Caco-2 (cell line): Measurements from ENCODE around the gene ORAI2. TPM values are rescaled to one million over a fixed set of nuclear protein-coding genes. Genes with fewer than 3 reads are reported as not detected.

Experiments
- BruUV-seq: library from RNA; stranded (reverse); fragments of 400-500 nt; replicated peaks from 2 replicates; lab custom pipeline; 2021; lab: Mats Ljungman, UMichigan
- CTCF ChIA-PET: fragments of 300-600 bp; sonication (Branson Sonifier 250); formaldehyde crosslinking; loops from one replicate; lab custom pipeline; 2022; ENCODE audit warnings: antibody characterized with exemption; lab: Charles Lee
- POLR2A ChIA-PET: fragments of 300-600 bp; sonication (Branson Sonifier 250); formaldehyde crosslinking; loops from one replicate; lab custom pipeline; 2022; ENCODE audit warnings: antibody characterized with exemption; lab: Charles Lee
- DNase-seq, 2 experiments: peaks; one replicate each; pipeline versions ENCODE4 v3.0.0 to v3.0.0-alpha.2; 2020 to 2022
- H3K27me3 ChIP-seq: replicated peaks from 2 replicates; pipeline ENCODE4 v1.6.0; 2011; ENCODE audit warnings: low read length; ENCODE audit not compliant: control insufficient read depth, insufficient read depth
- H3K36me3 ChIP-seq: 2 replicates; pipeline ENCODE4 v1.5.1; 2011; ENCODE audit warnings: low read length; ENCODE audit not compliant: control insufficient read depth, insufficient read depth
- H3K4me1 ChIP-seq: fragments of 250-450 bp; sonication (Bioruptor Pico); 2 replicates; pipeline ENCODE4 v1.5.1; 2020; ENCODE audit warnings: mild to moderate bottlenecking
- H3K4me3 ChIP-seq: 2 replicates; pipeline ENCODE4 v1.5.1; 2011; ENCODE audit warnings: low read depth, mild to moderate bottlenecking, control low read depth, low read length
- H3K9me3 ChIP-seq: fragments of 250-450 bp; sonication (Bioruptor Pico); 2 replicates; pipeline ENCODE4 v1.5.1; 2020; ENCODE audit warnings: mild to moderate bottlenecking, moderate library complexity
- H3K27ac Mint-ChIP-seq: one replicate; pipeline ENCODE4 v1.8.0; 2022; ENCODE audit warnings: mixed read lengths; ENCODE audit not compliant: unreplicated experiment
- H3K27me3 Mint-ChIP-seq: one replicate; pipeline ENCODE4 v1.8.0; 2022; ENCODE audit warnings: mixed read lengths; ENCODE audit not compliant: insufficient read depth, unreplicated experiment
- H3K36me3 Mint-ChIP-seq: one replicate; pipeline ENCODE4 v1.8.0; 2022; ENCODE audit warnings: mild to moderate bottlenecking, mixed read lengths; ENCODE audit not compliant: insufficient read depth, unreplicated experiment
- H3K4me1 Mint-ChIP-seq: one replicate; pipeline ENCODE4 v1.8.0; 2022; ENCODE audit warnings: low read depth, mixed read lengths; ENCODE audit not compliant: unreplicated experiment
- H3K4me3 Mint-ChIP-seq: one replicate; pipeline ENCODE4 v1.8.0; 2022; ENCODE audit warnings: mild to moderate bottlenecking, moderate library complexity, mixed read lengths; ENCODE audit not compliant: unreplicated experiment
- H3K9me3 Mint-ChIP-seq: one replicate; pipeline ENCODE4 v1.8.0; 2022; ENCODE audit warnings: mixed read lengths; ENCODE audit not compliant: unreplicated experiment
- intact Hi-C: fragments of 100-400 bp; cut with micrococcal nuclease; formaldehyde crosslinking; loops from one replicate; pipeline ENCODE4 v1.10.0; 2022; ENCODE audit not compliant: unreplicated experiment
- total RNA-seq: library from RNA; stranded (reverse); gene quantifications from 2 replicates; pipeline ENCODE4 v1.2.3, GENCODE V29; 2022
- TF ChIP-seq, protein P1 (sequence below), 2 experiments: fragments of 200-600 bp in 1 of 2; IDR thresholded peaks; 1 replicate in 1 of 2; 2 replicates in 1 of 2; pipeline versions ENCODE4 v1.5.1 to v1.8.0; 2011 to 2022; ENCODE audit warnings: antibody characterized with exemption in 1 of 2, control low read depth in 1 of 2, inconsistent platforms in 1 of 2, low read depth in 1 of 2, low read length in 1 of 2, mild to moderate bottlenecking in 1 of 2, moderate library complexity in 1 of 2; ENCODE audit not compliant: insufficient read depth in 1 of 2, severe bottlenecking in 1 of 2, unreplicated experiment in 1 of 2

Gene ORAI2
- total RNA-seq, 1 experiment from 2014 or later: 20.2 TPM

DNA sequence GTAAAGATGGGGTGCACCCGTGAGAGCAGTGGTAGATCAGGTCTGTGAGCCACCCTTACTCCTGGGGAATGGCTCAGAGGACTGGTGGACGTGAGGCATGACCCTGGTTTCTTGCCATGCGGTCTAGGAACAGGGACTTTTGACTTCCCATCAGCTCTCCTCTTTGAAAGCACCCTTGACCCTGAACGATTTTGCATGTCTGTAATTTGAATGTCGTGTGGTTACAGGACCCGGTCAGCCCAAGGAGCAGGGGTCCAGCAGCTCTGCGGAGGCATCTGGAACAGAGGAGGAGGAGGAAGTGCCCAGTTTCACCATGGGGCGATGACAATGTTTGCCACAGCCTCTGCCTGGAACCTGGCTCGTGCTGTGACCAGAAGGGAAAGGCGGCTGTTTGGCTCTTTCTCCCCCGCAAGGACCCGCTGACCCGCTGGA lies 8.6 kb upstream of the ORAI2 start:
- Histone ChIP-seq H3K9me3 (no peaks in the 10 kb centered on the region), H3K4me3 (no peak overlapping the region), H3K36me3 (no peaks in the 10 kb centered on the region; the same call in none of the 2 replicates), H3K4me1 (no peaks in the 10 kb centered on the region), H3K27me3 (no peaks in the 10 kb centered on the region)
- BruUV-seq: no TSS peak
- DNase-seq: no peak
- intact Hi-C loops: no loop called here
- Mint-ChIP-seq H3K36me3 (peaks cover 61% of the 10 kb centered on the region), H3K4me3 (no peak overlapping the region), H3K27ac (no peak overlapping the region), H3K4me1 (peaks cover 7% of the 10 kb centered on the region), H3K27me3 (no peaks in the 10 kb centered on the region), H3K9me3 (no peaks in the 10 kb centered on the region)
- TF ChIP-seq, protein P1, sequence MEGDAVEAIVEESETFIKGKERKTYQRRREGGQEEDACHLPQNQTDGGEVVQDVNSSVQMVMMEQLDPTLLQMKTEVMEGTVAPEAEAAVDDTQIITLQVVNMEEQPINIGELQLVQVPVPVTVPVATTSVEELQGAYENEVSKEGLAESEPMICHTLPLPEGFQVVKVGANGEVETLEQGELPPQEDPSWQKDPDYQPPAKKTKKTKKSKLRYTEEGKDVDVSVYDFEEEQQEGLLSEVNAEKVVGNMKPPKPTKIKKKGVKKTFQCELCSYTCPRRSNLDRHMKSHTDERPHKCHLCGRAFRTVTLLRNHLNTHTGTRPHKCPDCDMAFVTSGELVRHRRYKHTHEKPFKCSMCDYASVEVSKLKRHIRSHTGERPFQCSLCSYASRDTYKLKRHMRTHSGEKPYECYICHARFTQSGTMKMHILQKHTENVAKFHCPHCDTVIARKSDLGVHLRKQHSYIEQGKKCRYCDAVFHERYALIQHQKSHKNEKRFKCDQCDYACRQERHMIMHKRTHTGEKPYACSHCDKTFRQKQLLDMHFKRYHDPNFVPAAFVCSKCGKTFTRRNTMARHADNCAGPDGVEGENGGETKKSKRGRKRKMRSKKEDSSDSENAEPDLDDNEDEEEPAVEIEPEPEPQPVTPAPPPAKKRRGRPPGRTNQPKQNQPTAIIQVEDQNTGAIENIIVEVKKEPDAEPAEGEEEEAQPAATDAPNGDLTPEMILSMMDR (IDR thresholded peaks at IDR 0.05; ENCODE audit: insufficient read depth in 1 of 2, low read depth in 1 of 2, low read length in 1 of 2, severe bottlenecking in 1 of 2, unreplicated experiment in 1 of 2): no peak
- ChIA-PET POLR2A (no interaction called here), CTCF (no interaction called here)

DNA sequence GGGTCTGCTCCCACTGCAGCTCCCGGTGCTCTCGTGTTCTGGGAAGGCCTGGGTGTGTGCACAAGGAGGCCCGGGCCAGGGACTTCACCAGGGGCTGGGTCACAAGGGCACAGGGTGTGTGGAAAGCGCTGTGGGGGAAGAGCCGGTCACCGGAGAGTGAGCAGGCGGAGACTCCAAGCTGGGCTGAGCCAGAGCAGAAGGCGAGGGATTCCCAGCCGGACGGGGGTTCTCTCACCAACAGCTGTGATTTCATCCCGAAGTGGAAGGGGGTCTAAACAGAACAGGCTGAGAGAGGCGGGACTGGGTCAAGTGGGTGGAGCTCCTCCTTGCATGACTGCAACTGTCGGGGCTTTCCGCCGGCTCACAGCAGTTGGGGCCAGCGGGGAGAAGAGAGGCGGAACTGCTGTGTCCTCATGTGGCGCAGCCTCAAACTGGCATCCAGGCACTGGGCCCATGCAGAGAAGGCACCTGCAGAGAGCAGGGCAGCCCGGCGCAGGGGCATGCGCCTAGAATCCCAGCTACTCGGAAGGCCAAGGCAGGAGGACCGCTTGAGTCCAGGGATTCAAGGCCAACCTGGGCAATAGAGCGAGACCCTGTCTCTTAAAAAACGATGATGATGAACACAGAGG lies 7.6 kb upstream of the ORAI2 start:
- DNase-seq: no peak
- Histone ChIP-seq H3K9me3 (no peaks in the 10 kb centered on the region), H3K4me1 (no peaks in the 10 kb centered on the region), H3K27me3 (no peaks in the 10 kb centered on the region), H3K4me3 (no peak overlapping the region), H3K36me3 (no peaks in the 10 kb centered on the region; the same call in none of the 2 replicates)
- ChIA-PET POLR2A (no interaction called here), CTCF (no interaction called here)
- Mint-ChIP-seq H3K27ac (no peak overlapping the region), H3K9me3 (no peaks in the 10 kb centered on the region), H3K27me3 (no peaks in the 10 kb centered on the region), H3K36me3 (peaks cover 51% of the 10 kb centered on the region), H3K4me3 (no peak overlapping the region), H3K4me1 (peaks cover 8% of the 10 kb centered on the region)
- TSS peak; percentile 74 for BruUV-seq
- intact Hi-C loops: no loop called here
- TF ChIP-seq, protein P1 (IDR thresholded peaks at IDR 0.05; ENCODE audit: insufficient read depth in 1 of 2, low read depth in 1 of 2, low read length in 1 of 2, severe bottlenecking in 1 of 2, unreplicated experiment in 1 of 2): no peak

DNA sequence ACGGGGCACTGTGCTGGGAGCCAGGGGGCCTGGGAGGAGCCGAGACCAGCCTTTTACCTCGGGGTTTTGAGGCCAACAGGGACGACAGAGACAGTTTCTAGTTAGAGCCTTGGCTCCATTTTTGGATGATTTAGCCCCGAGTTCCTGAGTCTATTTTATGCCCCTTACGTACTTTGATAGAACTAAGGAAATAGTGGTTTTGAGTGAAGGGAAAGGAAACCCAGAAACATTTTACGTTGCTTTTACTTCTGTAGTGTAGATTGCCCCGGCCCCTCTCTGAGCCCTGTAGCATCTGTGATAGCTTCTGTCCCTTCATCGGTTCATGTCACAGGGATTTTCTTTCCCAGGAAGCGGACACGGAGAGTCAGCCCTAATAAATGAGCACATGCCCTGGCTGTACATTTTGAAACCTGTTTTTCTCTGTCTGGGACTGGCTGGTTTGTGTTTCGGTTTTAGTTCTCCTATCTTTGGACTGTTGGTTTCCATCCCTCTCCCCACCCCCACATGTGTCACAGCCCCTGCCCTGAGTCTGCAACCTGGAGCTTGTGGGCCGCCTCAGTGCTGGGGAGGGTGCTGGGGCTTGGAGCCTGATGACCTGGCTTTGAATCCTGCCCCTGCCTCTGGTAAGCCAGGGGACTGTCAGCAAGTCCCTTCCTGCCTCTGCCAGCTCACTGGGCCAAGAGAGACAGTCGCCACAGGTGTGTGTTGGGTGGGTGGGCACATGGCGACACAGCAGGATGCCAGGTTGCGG lies 6.9 kb upstream of the ORAI2 start:
- POLR2A ChIA-PET: no interaction called here
- Histone ChIP-seq H3K9me3 (no peaks in the 10 kb centered on the region), H3K27me3 (no peaks in the 10 kb centered on the region), H3K36me3 (no peaks in the 10 kb centered on the region; the same call in none of the 2 replicates), H3K4me3 (no peak overlapping the region), H3K4me1 (peaks cover 6% of the 10 kb centered on the region)
- H3K9me3 Mint-ChIP-seq: no peaks in the 10 kb centered on the region
- no peak for DNase-seq
- no peak overlapping the region for H3K27ac Mint-ChIP-seq
- TF ChIP-seq, protein P1 (IDR thresholded peaks at IDR 0.05; ENCODE audit: insufficient read depth in 1 of 2, low read depth in 1 of 2, low read length in 1 of 2, severe bottlenecking in 1 of 2, unreplicated experiment in 1 of 2): no peak
- intact Hi-C loops: no loop called here
- BruUV-seq: no TSS peak
- peaks cover 47% of the 10 kb centered on the region for H3K36me3 Mint-ChIP-seq
- CTCF ChIA-PET: no interaction called here
- H3K4me3 Mint-ChIP-seq: no peak overlapping the region
- peaks cover 8% of the 10 kb centered on the region for H3K4me1 Mint-ChIP-seq
- H3K27me3 Mint-ChIP-seq: no peaks in the 10 kb centered on the region
